DMS53 treated with DMSO at 0.1 percent for 48 hours (cell line): ENCODE results near the gene VAV2.

Source experiments
- DNase-seq: peaks from one replicate; lab custom pipeline; 2025; ENCODE audit not compliant: unreplicated experiment; lab: John Stamatoyannopoulos, UW

Gene VAV2

GRCh38 chr9:133943036-133943780 lies 48.9 kb downstream of the VAV2 start:
- DNase-seq = no peak

GRCh38 chr9:133942206-133942975 lies 49.7 kb downstream of the VAV2 start:
- no peak for DNase-seq

DNA sequence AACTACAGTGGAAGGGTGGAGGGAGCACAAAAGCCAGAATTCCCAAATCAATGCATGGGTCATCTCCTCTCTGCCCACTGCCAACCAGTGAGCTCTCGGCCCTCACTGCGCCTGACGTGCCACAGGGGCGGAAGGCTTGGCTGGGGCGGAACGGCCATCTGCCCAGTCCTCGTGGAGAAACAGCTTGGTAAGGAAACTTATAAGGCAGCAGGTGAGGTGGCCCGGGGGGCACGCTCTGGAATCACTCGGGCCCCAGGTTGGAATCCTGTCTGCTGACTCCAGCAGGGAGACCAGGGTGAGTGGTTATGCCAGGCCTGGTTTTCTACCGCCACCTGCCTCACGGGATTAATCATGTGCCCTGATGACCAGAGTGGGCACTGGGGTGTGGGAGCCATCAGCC lies 52.3 kb downstream of the VAV2 start:
- DNase-seq = no peak

GRCh38 chr9:133939171-133939785 lies 52.8 kb downstream of the VAV2 start:
- no peak for DNase-seq

- DNase-seq = no peak
These were observed 53.4 kb downstream of the VAV2 start for GRCh38 chr9:133938753-133939152.

DNA sequence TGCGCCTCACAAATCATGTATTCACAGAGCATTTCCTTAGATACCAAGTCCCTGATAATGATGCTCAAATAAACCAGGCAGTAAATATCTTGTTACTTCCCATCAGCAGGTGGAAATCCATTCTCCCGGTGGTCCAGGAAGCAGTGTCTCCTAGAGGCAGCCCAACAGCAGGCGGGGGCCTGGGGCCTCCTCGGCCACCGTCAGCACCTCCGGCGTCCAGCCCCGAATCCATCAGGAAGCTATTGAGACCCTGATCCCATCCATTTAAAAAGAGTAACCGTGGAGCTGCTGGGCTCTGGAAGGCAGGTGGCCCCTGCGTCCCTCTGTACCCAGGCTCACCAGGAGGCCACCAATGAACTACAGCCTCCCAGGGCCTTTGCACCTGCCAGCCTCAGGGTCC lies 54.0 kb downstream of the VAV2 start:
- no peak for DNase-seq

DNA sequence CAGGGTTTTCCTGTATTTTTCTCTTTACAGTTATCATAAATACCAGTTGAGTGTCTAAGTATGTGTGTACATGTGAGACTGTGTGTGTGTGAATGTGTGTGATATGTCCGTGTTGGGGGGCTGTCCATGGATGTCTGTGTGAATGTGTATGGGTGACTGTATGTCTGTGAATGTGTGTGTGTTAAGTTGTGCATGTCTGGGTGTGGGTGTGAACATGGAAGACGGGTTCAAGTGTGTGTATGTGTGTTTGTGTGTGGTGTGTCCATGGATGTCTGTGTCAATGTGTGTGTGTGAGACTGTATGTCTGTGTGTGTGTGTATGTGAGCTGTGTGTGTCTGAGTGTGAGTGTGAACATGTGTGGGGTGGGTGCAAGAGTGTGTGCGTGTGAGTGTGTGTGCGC lies 55.0 kb downstream of the VAV2 start:
- no peak for DNase-seq

DNA sequence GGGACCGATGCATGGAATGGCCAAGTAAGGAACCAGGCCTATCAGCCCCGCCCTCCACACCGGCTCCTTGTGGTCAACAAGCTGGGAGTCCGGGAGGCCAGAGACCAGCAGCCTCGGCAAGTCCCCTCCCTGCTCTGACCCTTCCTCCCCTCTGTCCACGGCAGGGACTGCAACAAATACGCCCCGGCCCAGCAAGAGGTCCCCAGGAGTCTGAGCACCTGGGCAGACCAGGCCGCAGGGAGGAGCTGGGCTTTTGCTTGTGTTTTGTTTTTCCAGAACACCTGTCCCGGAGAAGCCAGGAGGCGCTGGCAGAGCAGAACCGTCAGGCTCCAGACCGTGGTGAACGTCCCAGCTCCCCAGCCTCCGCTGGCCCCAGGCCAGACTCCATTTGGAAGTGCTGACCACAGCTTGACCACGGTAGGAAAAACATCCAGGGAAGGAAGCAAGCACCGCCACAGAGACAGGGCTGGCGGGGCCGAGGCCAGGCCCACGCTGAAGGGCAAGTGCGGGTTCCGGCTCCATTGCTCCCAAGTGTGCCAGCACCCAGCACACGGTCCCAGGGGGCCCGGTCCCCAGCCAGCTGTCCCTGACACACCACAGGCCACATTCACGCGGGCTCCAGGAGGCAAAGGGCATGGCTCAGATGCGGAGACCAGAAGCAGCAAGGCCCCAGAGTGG lies 56.7 kb downstream of the VAV2 start:
- DNase-seq = no peak

GRCh38 chr9:133934482-133935232 lies 57.5 kb downstream of the VAV2 start:
- no peak for DNase-seq

DNA sequence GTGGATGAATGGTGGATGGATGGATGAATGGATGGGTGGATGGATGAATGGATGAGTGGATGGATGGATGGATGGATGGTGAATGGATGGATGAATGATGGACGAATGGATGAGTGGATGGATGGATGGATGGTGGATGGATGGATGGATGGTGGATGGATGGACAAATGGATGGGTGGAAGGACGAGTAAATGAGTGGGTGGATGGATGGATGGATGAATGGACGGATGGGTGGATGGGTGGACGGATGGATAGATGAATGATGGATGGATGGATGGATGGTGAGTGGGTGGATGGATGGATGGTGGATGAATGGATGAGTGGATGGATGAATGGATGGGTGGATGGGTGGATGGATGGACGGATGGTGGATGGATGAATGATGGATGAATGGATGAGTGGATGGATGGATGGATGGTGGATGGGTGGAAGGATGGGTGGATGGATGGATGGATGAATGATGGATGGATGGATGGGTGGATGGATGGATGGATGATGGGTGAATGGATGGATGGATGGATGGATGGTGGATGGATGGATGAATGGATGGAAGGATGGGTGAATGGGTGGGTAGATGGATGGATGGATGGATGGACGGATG lies 58.6 kb downstream of the VAV2 start:
- DNase-seq = no peak

DNA sequence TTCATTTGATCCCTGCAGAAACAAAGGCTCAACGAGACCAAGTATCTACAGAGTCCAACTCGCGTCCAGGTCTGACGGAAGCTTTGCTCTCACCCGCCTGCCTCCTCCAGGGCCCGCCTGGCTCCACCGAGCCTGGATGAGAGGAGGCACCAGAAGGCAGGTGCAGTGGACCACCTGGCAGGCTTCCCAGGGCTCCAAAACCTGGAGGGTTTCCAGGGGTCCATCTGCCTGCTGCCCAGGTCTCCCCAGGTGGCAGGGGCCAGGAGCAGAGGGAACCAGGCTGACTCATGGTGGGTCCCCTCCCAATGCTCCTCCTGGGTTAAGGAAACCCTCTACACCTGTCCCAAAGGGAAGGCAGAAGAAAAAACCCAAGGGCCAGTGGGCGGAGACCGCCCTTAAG lies 59.5 kb downstream of the VAV2 start:
- DNase-seq = no peak

- no peak for DNase-seq
These were observed 59.9 kb downstream of the VAV2 start for GRCh38 chr9:133932181-133932580.

GRCh38 chr9:133930682-133931485 lies 61.2 kb downstream of the VAV2 start:
- DNase-seq = no peak

DNA sequence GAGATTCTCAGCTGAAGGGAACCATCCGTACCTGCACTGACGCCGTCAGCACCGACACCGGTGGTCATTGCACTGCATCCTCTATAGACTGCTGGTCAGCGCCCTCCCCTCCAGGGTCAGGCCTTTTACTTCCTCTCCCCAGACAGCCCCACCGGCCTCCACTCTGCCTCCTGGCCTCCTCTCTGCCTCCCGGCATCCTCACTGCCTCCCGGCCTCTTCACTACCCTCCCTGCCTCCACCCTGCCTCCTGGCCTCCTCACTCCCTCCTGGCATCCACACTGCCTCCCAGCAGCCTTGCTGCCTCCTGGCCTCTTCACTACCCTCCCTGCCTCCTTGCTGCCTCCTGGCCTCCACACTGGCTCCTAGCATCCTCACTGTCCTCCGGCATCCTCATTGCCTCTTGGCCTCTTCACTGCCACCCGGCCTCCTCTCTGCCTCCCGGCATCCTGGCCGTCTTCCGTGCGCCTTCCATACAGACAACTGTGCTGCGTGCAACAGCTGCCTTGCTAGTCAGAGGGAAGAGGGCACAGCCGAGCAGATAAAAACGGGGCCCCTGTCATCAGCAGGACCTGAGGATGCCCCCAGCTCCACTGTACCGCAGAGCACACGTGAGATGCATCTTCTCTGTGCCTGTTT lies 62.0 kb downstream of the VAV2 start:
- DNase-seq = no peak

DNA sequence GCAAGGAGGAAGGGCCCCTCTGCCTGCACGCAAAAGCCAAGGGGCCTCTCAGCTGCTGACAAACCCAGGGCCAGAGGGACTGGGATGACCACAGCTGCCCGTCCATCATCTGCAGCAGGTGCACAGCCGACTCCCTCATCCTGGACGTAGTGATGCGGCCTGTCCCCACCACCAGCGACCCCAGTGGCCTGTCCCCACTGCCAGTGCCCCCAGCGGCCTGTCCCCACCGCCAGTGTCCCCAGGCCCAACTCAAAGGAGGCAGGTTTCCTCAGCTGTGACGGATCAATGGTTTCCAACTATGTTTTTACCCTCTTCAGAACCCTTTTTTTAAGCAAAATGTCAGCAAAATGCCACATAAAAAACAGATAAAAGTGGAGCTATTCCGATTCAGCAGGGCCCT lies 62.5 kb downstream of the VAV2 start:
- no peak for DNase-seq

- no peak for DNase-seq
These were observed 63.8 kb downstream of the VAV2 start for GRCh38 chr9:133928248-133928764.

DNA sequence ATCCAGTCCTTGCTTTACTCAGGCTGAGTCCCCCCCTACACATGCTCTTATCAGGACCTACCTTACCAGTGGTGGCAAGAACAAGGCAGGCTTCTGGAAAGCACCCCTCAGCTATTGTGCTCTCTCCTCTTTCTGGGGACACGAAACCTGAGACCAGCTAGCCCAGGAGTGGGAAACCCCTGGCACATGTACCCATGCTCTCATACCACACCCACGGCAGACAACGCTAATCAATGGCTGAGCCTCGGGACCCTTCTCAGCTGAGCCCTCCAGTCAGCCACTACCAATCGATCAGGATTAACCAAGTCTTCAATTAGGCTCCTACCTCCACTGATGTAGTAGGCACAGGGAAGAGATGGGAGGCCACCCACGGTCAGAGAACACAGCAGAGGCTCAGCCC lies 65.1 kb downstream of the VAV2 start:
- no peak for DNase-seq

DNA sequence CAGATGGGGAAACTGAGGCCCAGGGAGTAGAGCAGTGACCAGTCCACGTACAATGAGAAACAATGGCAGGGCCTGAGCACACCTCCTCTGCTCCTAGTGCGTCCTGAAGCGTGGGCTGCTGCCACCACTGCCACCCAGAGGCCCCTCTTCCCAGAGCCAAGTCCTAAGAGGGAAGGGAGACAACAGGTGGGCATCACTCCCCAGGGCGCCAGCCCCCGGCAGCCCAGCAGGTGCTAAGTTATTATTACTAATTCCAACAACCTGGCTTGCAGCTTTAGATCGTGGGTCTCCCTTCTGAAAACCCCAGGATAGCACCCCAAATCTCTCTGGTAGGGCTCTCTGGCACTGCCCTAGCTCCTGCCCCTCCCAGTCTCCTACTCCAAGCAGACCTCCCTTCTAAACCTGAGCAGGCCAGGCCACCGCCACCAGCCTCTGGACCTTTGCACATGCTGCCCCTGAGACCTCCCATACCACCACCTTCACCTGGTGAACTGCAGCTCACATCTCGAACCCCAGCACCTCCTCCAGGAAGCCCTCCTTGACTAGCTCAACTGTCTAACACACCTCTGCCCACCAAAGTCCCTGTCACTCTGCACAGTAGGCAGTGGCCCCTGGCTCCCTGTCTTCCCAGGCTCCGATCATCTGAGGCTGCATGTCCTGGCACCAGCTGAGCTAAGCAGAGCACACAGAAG lies 65.8 kb downstream of the VAV2 start:
- DNase-seq = no peak
